ENCODE results near the gene FAM149B1.
A peak's percentile ranks its signal among the peaks of the same experiment; 100 is the strongest.

Gene FAM149B1

DNA sequence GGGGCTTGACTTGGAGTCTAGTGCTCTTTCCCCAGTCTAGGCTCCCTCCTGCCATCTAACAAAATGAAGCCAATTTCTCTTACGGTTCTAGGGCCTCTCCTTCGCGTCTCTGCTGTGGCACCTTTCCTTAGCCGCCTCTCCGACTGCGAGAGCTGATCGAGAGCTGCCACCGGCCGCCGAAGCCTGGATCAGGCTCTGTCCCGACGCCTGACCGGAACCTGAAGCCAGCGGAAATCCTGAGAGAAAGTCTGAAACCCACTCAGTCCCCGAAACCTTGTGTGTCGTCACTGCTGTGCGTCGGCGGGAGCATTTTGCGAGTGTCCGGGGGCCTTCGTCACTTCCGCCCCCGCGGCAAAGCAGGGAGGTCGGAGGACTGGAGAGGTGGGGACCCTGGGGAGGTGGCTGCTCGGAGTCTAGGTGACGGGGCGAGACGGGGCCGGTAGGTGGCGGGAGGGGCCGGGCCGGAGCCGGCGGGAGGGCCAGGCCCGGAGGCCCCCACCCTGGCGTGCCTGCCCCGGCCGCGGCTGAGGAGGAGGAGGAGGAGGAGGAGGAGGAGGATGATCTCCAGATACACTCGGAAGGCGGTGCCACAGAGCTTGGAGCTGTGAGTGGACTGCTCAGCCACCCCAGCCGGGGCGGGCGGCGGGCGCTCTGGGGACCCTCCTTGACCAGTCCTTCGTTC lies at the start of gene FAM149B1, which contains the start of gene ECD:
TSS of gene FAM149B1 (plus strand) at position 337 of the 682 bp plus-strand sequence. CDS start at position 558, 221 bp downstream.
TSS of gene ECD (minus strand) at position 226 of the 682 bp plus-strand sequence. CDS start 4,071 bp downstream, outside the sequence.
- TF ChIP-seq, protein P1, sequence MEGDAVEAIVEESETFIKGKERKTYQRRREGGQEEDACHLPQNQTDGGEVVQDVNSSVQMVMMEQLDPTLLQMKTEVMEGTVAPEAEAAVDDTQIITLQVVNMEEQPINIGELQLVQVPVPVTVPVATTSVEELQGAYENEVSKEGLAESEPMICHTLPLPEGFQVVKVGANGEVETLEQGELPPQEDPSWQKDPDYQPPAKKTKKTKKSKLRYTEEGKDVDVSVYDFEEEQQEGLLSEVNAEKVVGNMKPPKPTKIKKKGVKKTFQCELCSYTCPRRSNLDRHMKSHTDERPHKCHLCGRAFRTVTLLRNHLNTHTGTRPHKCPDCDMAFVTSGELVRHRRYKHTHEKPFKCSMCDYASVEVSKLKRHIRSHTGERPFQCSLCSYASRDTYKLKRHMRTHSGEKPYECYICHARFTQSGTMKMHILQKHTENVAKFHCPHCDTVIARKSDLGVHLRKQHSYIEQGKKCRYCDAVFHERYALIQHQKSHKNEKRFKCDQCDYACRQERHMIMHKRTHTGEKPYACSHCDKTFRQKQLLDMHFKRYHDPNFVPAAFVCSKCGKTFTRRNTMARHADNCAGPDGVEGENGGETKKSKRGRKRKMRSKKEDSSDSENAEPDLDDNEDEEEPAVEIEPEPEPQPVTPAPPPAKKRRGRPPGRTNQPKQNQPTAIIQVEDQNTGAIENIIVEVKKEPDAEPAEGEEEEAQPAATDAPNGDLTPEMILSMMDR (IDR thresholded peaks at IDR 0.05; ENCODE audit: low read depth, low read length) = no peak
- DNase-seq (ENCODE audit: low read depth in 2 of 2) = peak; percentile 94
- H3K4me3 ChIP-seq (replicated peaks in 1 of 2; ENCODE audit: low read depth in 2 of 2, low read length in 2 of 2) = peak within 1 kb of the TSS; percentile 76 to 82

DNA sequence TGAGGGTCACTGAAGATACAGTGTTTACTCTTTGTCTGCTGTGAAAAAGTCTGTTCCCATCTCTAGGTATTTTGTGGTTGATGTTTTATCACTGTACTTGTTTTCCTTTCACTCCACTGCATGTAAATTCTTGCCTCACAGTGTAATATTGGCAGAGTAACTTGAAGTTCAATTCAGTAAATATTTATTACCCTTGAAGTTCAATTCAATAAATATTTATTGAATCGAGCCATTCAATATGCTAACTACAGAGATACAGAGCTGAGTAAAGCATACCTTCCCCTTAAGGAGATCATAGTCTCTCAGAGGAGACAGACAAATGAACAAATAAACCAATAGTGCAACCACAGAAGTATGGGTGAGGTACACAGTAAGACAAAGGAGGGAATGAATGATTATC lies 48.5 kb upstream of the FAM149B1 start:
- DNase-seq (ENCODE audit: low read depth in 2 of 2) = no peak
- H3K4me3 ChIP-seq (replicated peaks in 1 of 2; ENCODE audit: low read depth in 2 of 2, low read length in 2 of 2) = no peak overlapping the region
- TF ChIP-seq, protein P1 (IDR thresholded peaks at IDR 0.05; ENCODE audit: low read depth, low read length) = no peak

DNA sequence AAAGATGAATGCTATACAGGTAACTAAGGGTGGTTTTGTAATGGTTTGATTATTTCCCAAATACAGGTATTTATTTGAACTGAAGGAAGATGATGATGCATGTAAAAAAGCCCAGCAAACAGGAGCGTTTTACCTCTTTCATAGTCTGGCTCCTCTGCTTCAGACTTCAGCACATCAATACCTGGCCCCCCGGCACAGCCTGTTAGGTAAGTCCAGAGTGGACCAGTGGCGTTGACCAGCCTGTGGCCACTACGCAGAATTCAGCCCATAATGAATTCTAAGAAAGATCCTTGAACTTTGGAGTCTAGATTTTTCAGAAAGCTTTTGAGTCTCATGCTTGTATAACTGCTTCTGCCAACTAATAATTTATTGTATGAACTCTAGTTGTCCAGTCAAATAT lies 48.0 kb upstream of the FAM149B1 start:
- TF ChIP-seq, protein P1 (IDR thresholded peaks at IDR 0.05; ENCODE audit: low read depth, low read length) = no peak
- H3K4me3 ChIP-seq (replicated peaks in 1 of 2; ENCODE audit: low read depth in 2 of 2, low read length in 2 of 2) = no peak overlapping the region
- DNase-seq (ENCODE audit: low read depth in 2 of 2) = no peak

DNA sequence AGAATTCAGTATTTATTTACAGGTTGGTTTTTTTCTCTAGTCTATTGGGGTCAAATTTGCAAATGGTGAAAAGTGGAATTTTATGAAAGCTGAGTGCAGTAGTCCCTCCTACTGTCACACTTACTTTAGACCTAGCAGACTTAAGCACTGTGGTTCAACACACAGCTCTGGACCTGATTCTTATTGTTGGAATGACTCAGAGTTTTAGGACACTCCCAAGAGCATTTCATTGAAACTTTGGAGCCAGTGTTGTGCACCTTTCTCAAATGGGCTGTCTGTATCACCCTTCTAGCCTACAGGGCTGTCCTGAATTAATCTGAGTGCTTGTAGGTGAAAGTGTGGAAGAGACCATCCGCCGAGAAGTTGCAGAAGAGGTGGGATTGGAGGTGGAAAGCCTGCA lies 41.6 kb upstream of the FAM149B1 start:
- DNase-seq (ENCODE audit: low read depth in 2 of 2) = peak in 1 of 2 donors; percentile 22
- H3K4me3 ChIP-seq (replicated peaks in 1 of 2; ENCODE audit: low read depth in 2 of 2, low read length in 2 of 2) = no peak overlapping the region
- TF ChIP-seq, protein P1 (IDR thresholded peaks at IDR 0.05; ENCODE audit: low read depth, low read length) = no peak

- DNase-seq (ENCODE audit: low read depth in 2 of 2) = no peak
- no peak overlapping the region for H3K4me3 ChIP-seq (replicated peaks in 1 of 2; ENCODE audit: low read depth in 2 of 2, low read length in 2 of 2)
- TF ChIP-seq, protein P1 (IDR thresholded peaks at IDR 0.05; ENCODE audit: low read depth, low read length) = no peak
Observed at GRCh38 chr10:73131301-73131700, 36.6 kb upstream of the FAM149B1 start.

GRCh38 chr10:73131913-73132686 lies 35.8 kb upstream of the FAM149B1 start:
- TF ChIP-seq, protein P1 (IDR thresholded peaks at IDR 0.05; ENCODE audit: low read depth, low read length) = no peak
- H3K4me3 ChIP-seq (replicated peaks in 1 of 2; ENCODE audit: low read depth in 2 of 2, low read length in 2 of 2) = no peak overlapping the region
- no peak for DNase-seq (ENCODE audit: low read depth in 2 of 2)

Measured in cardiac fibroblast (primary cell).